GM18861 (cell line): ENCODE results near the gene TRUB2.
"Not testable (repeated sequence)": the region's sequence is repeated elsewhere in the genome, so short reads cannot be mapped to it uniquely, and the experiment has no call there.

Source experiments
- ATAC-seq: cut with Tn5 transposase; IDR thresholded peaks from one replicate; pipeline ENCODE4 v1.9.1; 2021; ENCODE audit not compliant: unreplicated experiment

TRUB2 gene

DNA sequence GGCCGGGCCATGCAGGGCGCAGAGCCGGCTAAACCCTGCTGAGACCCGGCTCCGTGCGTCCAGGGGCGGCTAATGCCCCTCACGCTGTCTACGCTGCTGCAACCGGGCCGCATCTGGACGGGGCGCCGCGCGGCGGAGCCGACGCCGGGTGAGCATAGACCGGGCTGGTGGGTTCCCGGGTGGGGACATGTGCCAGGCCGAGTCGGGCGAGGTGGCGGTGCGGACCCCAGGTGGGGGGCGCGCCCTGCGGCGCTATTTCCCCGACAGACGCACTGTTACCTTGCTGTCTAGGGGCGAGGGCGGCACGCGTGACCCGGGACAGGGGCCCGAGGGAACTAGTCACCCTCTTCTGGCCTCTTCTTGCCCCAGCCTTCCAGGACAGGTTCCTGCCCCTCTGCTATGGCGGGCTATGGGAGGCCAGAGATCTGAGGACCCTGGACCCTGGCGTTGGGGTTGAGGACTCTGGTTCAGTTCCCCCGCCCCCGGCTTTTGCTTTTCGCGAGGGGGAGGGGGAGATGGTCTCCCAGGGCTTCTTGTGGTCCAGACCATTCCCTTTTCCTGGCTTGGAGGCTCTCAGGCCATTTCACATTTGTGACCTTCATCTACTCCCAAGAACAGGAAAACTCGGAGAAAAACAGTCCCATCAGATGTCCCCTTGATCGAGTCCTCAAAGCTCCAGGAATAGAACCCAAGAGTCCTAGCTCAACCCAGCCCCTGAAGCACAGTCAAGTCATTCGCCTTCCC is 18.6 kb upstream of the TRUB2 start:
- peak; percentile 26 for ATAC-seq

- ATAC-seq: peak; percentile 56
Observed at GRCh38 chr9:128339761-128340690, 17.8 kb upstream of the TRUB2 start, which contains the start of gene SLC27A4. Gene SLC27A4, plus strand, starts transcription at chr9:128340527. Its CDS starts 2,606 bp downstream, at chr9:128343133.

- ATAC-seq: not testable (repeated sequence)
Observed at GRCh38 chr9:128338852-128339614, 16.8 kb upstream of the TRUB2 start.

DNA sequence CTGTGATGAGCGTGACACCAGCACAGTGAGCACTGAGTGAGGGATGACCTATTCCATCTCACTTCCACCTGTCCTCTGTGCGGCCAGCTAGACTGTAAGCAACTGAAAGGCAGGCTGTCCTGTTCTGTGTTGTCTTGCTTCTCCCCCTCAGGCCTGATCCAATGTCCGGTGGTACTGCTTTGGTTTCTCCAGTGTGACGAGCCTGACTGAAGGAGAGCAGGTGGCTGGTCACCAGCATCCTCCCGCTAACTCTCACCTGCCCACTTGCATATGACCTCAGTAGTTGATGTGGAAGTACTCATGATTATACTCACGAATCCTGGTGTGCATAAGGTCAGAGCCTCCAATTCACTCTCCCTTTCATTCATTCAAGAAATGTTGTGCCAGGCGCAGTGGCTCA is 15.7 kb upstream of the TRUB2 start:
- no peak for ATAC-seq

DNA sequence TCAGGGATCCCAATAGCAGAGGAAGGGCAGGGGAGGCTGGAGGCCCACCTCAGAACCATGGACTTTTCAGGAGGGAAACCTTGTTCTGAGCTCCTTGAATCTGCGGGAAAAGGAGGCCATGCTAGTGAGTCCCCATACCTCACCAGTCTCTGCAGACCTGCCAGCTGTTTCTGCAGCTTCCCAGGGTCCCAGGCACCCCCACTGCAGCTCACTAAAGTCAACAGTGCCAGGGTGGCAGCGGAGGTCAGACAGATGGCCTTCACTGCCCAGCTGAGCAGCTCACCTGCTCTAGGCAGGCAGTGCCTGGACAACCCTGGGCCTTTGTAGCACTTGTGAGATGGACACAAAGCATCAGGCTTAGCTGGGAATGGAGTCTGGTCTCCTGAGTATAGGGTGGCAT is 13.7 kb upstream of the TRUB2 start:
- ATAC-seq: no peak

GRCh38 chr9:128335161-128335560 is 12.9 kb upstream of the TRUB2 start:
- no peak for ATAC-seq

DNA sequence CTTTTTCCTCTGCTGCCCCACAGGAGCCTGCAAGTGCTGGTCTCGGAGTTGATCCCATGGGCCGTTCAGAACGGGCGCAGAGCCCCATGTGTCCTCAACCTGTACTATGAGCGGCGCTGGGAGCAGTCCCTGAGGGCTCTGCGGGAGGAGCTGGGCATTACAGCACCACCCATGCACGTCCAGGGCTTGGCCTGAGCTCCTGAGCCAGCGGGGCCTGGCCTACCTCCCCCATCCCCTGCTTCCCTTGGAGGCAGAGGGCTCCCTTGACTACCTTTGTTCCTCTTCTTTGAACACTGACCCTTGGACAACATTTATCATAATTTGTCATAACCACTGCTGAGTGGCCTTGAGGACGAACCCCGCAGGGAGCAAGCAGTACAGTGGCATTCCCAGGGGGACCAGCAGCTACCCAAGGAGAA is 11.2 kb upstream of the TRUB2 start:
- ATAC-seq: no peak

DNA sequence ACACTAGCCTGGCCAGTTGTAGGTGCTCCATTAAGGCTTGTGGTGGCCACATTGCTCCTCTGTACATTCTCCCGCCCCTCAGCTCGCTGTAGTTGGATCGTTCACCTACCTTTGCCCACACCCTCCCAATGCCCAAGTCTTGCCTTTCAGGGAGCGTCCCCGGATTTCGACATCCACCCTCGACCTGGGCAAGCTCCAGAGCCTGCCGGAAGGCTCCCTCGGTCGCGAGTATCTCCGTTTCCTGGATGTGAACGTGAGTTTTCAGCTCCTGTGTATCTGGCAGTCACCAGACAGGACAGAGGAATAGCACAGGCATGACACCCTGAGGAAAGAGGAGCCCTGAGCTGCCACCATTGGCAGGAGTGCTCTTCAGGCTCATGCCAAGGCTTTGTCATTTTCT is 3.4 kb upstream of the TRUB2 start:
- ATAC-seq: no peak

GRCh38 chr9:128324401-128324800 is 2.2 kb upstream of the TRUB2 start:
- no peak for ATAC-seq

DNA sequence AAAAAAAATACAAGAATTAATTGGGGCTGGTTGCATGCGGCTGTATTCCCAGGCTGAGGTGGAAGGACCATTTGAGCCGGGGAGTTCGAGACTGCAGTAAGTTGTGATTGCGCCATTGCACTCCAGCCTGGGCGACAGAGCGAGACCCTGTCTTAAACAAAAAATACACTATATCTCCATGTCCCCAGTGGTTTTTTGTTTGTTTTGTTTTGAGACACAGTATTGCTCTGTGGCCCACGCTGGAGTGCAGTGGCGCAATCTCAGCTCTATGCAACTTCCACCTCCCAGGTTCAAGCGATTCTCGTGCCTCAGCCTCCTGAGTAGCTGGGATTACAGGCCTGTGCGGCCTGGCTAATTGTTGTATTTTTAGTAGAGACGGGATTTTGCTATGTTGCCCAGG is 1.5 kb upstream of the TRUB2 start:
- ATAC-seq: no peak

DNA sequence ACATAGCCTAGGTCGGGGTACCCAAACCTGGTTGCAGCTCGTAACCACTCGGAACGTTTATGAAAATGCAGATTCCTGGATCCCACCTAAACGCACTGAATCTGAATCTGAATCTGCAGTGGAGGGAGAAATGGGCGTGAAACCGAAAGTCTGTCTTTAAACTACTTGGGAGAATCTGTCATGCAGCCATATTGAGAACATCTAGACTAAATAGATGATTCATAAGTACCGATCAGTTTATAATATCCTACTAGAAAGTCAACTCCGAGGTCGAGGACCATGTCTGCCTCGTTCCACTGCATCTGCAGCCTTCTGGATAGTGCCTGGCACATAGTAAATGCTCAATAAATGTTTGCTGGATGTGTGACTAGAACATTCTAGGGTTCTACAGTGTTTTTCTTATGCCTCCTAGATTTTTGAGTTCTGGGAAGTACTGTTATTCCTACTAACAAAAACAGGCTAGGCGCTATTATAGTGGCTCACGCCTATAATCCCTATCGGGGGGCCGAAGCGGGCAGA is 1.0 kb upstream of the TRUB2 start:
- ATAC-seq: no peak

DNA sequence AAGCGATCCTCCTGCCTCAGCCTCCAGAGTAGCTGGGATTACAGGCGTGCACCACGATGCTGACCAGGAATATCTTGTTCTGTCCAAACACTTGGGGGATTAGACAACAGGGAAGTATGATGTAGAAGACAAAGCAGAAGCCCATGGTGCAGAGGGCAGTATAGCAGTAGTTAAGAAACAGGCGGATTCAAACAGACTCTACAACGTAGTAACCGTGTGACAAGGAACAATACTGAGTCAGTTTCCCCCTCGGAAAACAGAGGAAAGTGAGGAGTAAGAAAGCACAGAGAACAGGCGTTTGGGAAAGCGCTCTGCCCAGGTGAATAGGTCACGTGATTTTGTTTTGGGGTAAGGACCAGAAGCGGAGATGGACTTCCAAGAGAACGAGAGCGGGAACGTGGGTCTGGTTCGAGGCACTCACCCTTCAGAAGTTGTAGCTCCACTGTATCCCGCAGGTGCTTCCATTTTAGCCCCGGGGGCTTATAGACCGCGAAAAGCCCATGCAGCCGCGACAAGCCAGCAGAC is 306 bp downstream of the TRUB2 start:
- peak; percentile 5 for ATAC-seq

GRCh38 chr9:128321343-128321742 is 904 bp downstream of the TRUB2 start:
- no peak for ATAC-seq

- no peak for ATAC-seq
Observed at GRCh38 chr9:128317629-128318028, 4.6 kb downstream of the TRUB2 start.

DNA sequence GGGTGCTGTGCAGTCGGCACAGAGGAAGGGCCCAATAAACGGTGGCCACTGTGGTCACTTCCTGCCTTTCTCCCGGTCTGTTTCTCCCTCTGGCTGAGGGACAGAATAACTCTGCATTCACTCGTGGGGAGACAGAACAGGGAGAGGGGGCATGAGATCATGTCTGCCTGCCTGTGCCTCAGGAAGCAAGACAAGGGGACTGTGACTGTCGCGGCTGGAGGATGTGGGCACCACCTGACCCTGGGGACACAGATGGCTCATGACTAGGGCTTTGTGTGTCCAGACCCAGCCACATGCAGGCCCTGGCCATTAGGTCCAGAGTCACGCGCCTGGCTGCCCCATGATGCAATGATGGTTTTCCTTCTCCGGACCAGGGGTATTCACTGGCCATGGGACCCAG is 5.8 kb downstream of the TRUB2 start:
- no peak for ATAC-seq

GRCh38 chr9:128314697-128315096 is 7.5 kb downstream of the TRUB2 start:
- no peak for ATAC-seq

DNA sequence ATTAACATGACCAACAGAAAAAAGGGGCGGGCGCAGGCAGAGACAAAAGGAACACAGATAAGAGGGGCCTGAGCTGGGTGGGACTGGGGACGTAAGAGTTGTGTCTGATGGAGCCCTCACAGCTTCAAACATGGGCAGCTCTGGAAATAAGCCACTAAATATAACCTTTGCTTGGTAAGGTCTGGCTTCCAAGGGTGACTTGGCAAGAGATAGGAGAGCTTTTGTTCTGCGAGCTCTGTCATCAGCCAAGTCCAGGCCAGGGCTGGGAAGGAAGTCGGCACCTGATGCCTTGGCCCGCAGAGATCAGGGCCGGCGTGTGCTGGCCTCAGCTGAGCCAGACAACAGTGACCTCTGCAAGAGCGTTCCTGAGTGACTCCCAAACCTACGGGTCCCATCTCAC is 11.8 kb downstream of the TRUB2 start:
- no peak for ATAC-seq

DNA sequence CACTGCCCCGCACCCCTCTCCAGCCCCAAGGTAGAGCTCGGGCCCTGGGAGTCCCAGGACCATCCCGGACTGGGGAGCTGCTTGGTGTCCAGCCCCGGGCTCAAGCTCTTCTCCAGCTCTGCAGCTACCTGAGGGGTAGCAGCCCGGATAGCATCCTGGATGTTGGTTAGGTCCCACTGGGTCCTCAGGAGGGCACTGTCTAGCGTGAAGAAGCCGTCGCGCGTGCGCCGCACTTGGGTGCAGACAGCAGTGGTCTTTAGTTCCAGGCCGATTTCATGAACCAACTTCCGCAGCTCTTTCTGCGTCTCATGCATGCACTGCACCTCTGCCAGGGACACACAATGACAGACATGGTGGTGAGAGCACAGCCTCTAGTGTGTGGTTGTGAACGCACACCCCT is 12.7 kb downstream of the TRUB2 start:
- ATAC-seq: no peak

DNA sequence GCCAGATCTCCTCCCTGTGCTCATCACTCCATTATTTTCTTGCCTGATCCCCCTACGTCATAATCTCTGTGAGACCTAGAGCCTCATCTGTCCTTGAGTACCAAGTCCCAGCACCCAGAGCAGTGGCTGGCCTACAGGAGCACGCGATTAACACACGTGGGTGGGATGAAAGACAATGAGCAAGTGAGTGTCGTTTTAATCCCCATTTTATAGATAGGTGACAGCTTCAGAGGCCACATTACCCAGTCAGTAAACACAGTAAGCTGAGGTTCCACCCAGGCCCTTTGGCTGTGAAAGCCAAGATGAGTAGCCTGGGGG is 17.3 kb downstream of the TRUB2 start:
- ATAC-seq: no peak

- no peak for ATAC-seq
Observed at GRCh38 chr9:128304136-128304970, 17.9 kb downstream of the TRUB2 start.
